A549 (cell line): ENCODE results near the gene RSPH9. TPM values are rescaled to one million over a fixed set of nuclear protein-coding genes. Genes with fewer than 3 reads are reported as not detected.

ENCODE experiments used
- ATAC-seq, 2 experiments: fragments of 200-7000 bp in 1 of 2; fragments of >200 bp in 1 of 2; cut with Nextera tagmentation in 1 of 2; cut with Tn5 transposase in 1 of 2; 3 replicates each; pipeline versions ENCODE4 v1.8.0 to v1.9.1; 2018 to 2020; ENCODE audit warnings: mild to moderate bottlenecking in 1 of 2, moderate library complexity in 1 of 2
- CTCF ChIA-PET: fragments of 300-600 bp; sonication (Branson Sonifier 250); formaldehyde crosslinking; extraction: SDS; loops from one replicate; lab custom pipeline; 2021; ENCODE audit warnings: antibody characterized with exemption, inconsistent platforms; lab: Yijun Ruan, JAX
- POLR2A ChIA-PET: fragments of 350-600 bp; formaldehyde crosslinking; extraction: SDS; loops from one replicate; lab custom pipeline; 2021; ENCODE audit warnings: antibody characterized with exemption, inconsistent platforms; lab: Yijun Ruan, JAX
- DNase-seq, 2 experiments: peaks; one replicate each; pipeline versions ENCODE4 v3.0.0 to v3.0.0-alpha.2; 2011 to 2016; ENCODE audit warnings: low read depth in 1 of 2, low spot score in 1 of 2
- FAIRE-seq: peaks from 2 replicates; lab custom pipeline; 2011; peaks lifted over from hg19 to GRCh38; lab: Jason Lieb, UNC
- H3K27ac ChIP-seq, 2 experiments: fragments of >200 bp; sonication (Bioruptor Twin); formaldehyde crosslinking; 3 replicates each; pipeline ENCODE4 v1.5.1; 2016 to 2017
- H3K4me1 ChIP-seq: fragments of >200 bp; sonication (Bioruptor Twin); formaldehyde crosslinking; 3 replicates; pipeline ENCODE4 v1.6.1; 2016
- H3K4me2 ChIP-seq: fragments of >200 bp; sonication (Bioruptor Twin); formaldehyde crosslinking; 3 replicates; pipeline ENCODE4 v1.6.1; 2016
- H3K4me3 ChIP-seq: fragments of >200 bp; sonication (Bioruptor Twin); formaldehyde crosslinking; 3 replicates; pipeline ENCODE4 v1.5.1; 2016
- H3K9me3 ChIP-seq: fragments of >200 bp; sonication (Bioruptor Twin); formaldehyde crosslinking; 3 replicates; pipeline ENCODE4 v1.6.1; 2016
- CBX8 ChIP-seq: fragments of 200-600 bp; sonication (generic); IDR thresholded peaks from 2 replicates; pipeline ENCODE4 v1.6.1; 2016
- CHD4 ChIP-seq: fragments of 200-600 bp; sonication (generic); IDR thresholded peaks from 2 replicates; pipeline ENCODE4 v1.6.1; 2016; ENCODE audit warnings: antibody characterized with exemption, mild to moderate bottlenecking, borderline replicate concordance
- CTCF ChIP-seq: fragments of >200 bp; sonication (Bioruptor Twin); formaldehyde crosslinking; IDR thresholded peaks from 3 replicates; pipeline ENCODE4 v1.5.1; 2016
- EHF ChIP-seq: fragments of 250-450 bp; sonication (Bioruptor Pico); IDR thresholded peaks from 2 replicates; pipeline ENCODE4 v1.5.0; 2020; ENCODE audit warnings: mild to moderate bottlenecking
- EP300 ChIP-seq, 2 experiments: fragments of >200 bp; sonication (Bioruptor Twin); formaldehyde crosslinking; IDR thresholded peaks; 2 replicates in 1 of 2; 3 replicates in 1 of 2; pipeline ENCODE4 v1.6.1; 2016 to 2017
- ESRRA ChIP-seq: fragments of 150-350 bp; IDR thresholded peaks from 2 replicates; pipeline ENCODE4 v1.6.1; 2014; ENCODE audit warnings: mild to moderate bottlenecking, low read length, borderline replicate concordance
- FOSL2 ChIP-seq, 2 experiments: fragments of 450-650 bp in 1 of 2; fragments of >200 bp in 1 of 2; sonication (Bioruptor Twin) in 1 of 2; formaldehyde crosslinking; IDR thresholded peaks; 2 replicates each; pipeline versions ENCODE4 v1.5.0 to v1.6.1; 2016 to 2020; ENCODE audit warnings: mild to moderate bottlenecking in 1 of 2, moderate library complexity in 1 of 2
- GATA3 ChIP-seq: IDR thresholded peaks from 2 replicates; pipeline ENCODE4 v1.6.1; 2012; ENCODE audit warnings: borderline replicate concordance
- HES2 ChIP-seq: fragments of >200 bp; sonication (Bioruptor Twin); formaldehyde crosslinking; IDR thresholded peaks from 2 replicates; pipeline ENCODE4 v1.6.1; 2016
- HEYL ChIP-seq: fragments of 250-450 bp; sonication (Bioruptor Pico); IDR thresholded peaks from 2 replicates; pipeline ENCODE4 v1.8.0; 2021; ENCODE audit warnings: mild to moderate bottlenecking, moderate library complexity
- HMGXB4 ChIP-seq: fragments of 250-450 bp; sonication (Bioruptor Pico); IDR thresholded peaks from 2 replicates; pipeline ENCODE4 v1.5.0; 2021; ENCODE audit warnings: mild to moderate bottlenecking, moderate library complexity, borderline replicate concordance
- JUN ChIP-seq, 2 experiments: fragments of >200 bp; sonication (Bioruptor Twin); formaldehyde crosslinking; IDR thresholded peaks; 2 replicates in 1 of 2; 3 replicates in 1 of 2; pipeline ENCODE4 v1.6.1; 2016 to 2017
- NFE2L2 ChIP-seq: fragments of 150-350 bp; conservative IDR thresholded peaks from 2 replicates; pipeline ENCODE4 v1.6.1; 2014; ENCODE audit warnings: low read length
- NR3C1 ChIP-seq: fragments of >200 bp; sonication (Bioruptor Twin); formaldehyde crosslinking; IDR thresholded peaks from 3 replicates; pipeline ENCODE4 v1.6.1; 2017
- PHF8 ChIP-seq: fragments of 200-600 bp; sonication (generic); IDR thresholded peaks from 2 replicates; pipeline ENCODE4 v1.6.1; 2016; ENCODE audit warnings: low read depth, mild to moderate bottlenecking, antibody characterized with exemption, moderate library complexity, borderline replicate concordance
- POLR2A ChIP-seq: IDR thresholded peaks from 2 replicates; pipeline ENCODE4 v1.6.1; 2012; ENCODE audit warnings: mild to moderate bottlenecking, low read length
- RAD21 ChIP-seq, 2 experiments: fragments of >200 bp in 1 of 2; sonication (Bioruptor Twin) in 1 of 2; formaldehyde crosslinking in 1 of 2; IDR thresholded peaks in 1 of 2; conservative IDR thresholded peaks in 1 of 2; 2 replicates in 1 of 2; 3 replicates in 1 of 2; pipeline ENCODE4 v1.6.1; 2012 to 2018; ENCODE audit warnings: inconsistent platforms in 1 of 2
- RCOR1 ChIP-seq: fragments of 150-350 bp; IDR thresholded peaks from 2 replicates; pipeline ENCODE4 v1.6.1; 2014; ENCODE audit warnings: antibody characterized with exemption, low read length, low read depth
- TFCP2L1 ChIP-seq: fragments of 250-450 bp; sonication (Bioruptor Pico); IDR thresholded peaks from 2 replicates; pipeline ENCODE4 v1.5.0; 2021; ENCODE audit warnings: mild to moderate bottlenecking
- TP53 ChIP-seq: fragments of 250-450 bp; sonication (Bioruptor Pico); IDR thresholded peaks from 2 replicates; pipeline ENCODE4 v1.5.0; 2021; ENCODE audit warnings: mild to moderate bottlenecking, moderate library complexity
- ZSCAN20 ChIP-seq: fragments of 250-450 bp; sonication (Bioruptor Pico); IDR thresholded peaks from 2 replicates; pipeline ENCODE4 v1.8.0; 2022; ENCODE audit warnings: mild to moderate bottlenecking, moderate library complexity
- WGBS: methylation state at CpG from one replicate; pipeline ENCODE4 v1.1.6; 2017; ENCODE audit errors: missing lambda C conversion rate; 5-methylcytosine and 5-hydroxymethylcytosine counted together
- polyA plus RNA-seq, 4 experiments: library from polyadenylated mRNA; depleted of rRNA in 3 of 4; stranded (reverse); fragments of >200 nt; fragmentation: RNase III in 1 of 4; extraction: RNeasy Plus Mini Kit Qiagen cat#74134 plus additional on column Dnase treatment in 1 of 4; gene quantifications; 2 replicates in 3 of 4; 3 replicates in 1 of 4; pipeline ENCODE4 v1.2.3, GENCODE V29; 2011 to 2017
- TF ChIP-seq, protein P1 (sequence below): IDR thresholded peaks from 2 replicates; pipeline ENCODE4 v1.6.1; 2012
- TF ChIP-seq, protein P2 (sequence below): fragments of 200-600 bp; sonication (generic); IDR thresholded peaks from 2 replicates; pipeline ENCODE4 v1.6.1; 2016; ENCODE audit warnings: antibody characterized with exemption, mild to moderate bottlenecking, moderate library complexity

RSPH9 gene
- polyA plus RNA-seq, 2 of the 4 experiments (the other 2 are of a cell fraction), result 0.14 to 0.18 TPM

GRCh38 chr6:43666196-43666920, 21.5 kb downstream of the RSPH9 start:
- no peak overlapping the region for H3K4me3 ChIP-seq
- no peak overlapping the region for H3K4me2 ChIP-seq
- CTCF ChIA-PET, result interaction anchor here (0.8 to 11.5 kb wide), 32 partner anchors 10 to 466 kb away, joined by 3 to 72 read pairs (median 6); partner anchors contain the start of genes MRPS18A, RSPH9 and VEGFA
- no peak for TF ChIP-seq RCOR1
- no peak for TF ChIP-seq PHF8
- TF ChIP-seq ESRRA, result no peak
- no peak for TF ChIP-seq HES2
- no peak for TF ChIP-seq POLR2A
- no peak for TF ChIP-seq CBX8
- TF ChIP-seq, protein P1, sequence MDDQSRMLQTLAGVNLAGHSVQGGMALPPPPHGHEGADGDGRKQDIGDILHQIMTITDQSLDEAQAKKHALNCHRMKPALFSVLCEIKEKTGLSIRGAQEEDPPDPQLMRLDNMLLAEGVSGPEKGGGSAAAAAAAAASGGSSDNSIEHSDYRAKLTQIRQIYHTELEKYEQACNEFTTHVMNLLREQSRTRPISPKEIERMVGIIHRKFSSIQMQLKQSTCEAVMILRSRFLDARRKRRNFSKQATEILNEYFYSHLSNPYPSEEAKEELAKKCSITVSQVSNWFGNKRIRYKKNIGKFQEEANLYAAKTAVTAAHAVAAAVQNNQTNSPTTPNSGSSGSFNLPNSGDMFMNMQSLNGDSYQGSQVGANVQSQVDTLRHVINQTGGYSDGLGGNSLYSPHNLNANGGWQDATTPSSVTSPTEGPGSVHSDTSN, result no peak
- TF ChIP-seq FOSL2 (IDR thresholded peaks at IDR 0.05), result no peak
- no peak for TF ChIP-seq FOSL2 (CRISPR knock-in tag; IDR thresholded peaks at IDR 0.05)
- no peak for TF ChIP-seq NFE2L2
- no peak for TF ChIP-seq JUN (IDR thresholded peaks at IDR 0.05)
- no peak for TF ChIP-seq EHF
- TF ChIP-seq RAD21 (conservative IDR thresholded peaks at IDR 0.05 in 1 of 2, IDR thresholded peaks at IDR 0.05 in 1 of 2), result no peak
- TF ChIP-seq ZSCAN20 (CRISPR knock-in tag), result no peak
- TF ChIP-seq HEYL (CRISPR knock-in tag), result no peak
- TF ChIP-seq, all 56 proteins: peak for 0
- ATAC-seq (no peak), FAIRE-seq (no peak), DNase-seq (no peak)
- Histone ChIP-seq H3K27ac (no peak overlapping the region), H3K9me3 (no peaks in the 10 kb centered on the region), H3K4me1 (peaks cover 14% of the 10 kb centered on the region; the same call in 2 of the 3 replicates)
- POLR2A ChIA-PET, result no interaction called here
- WGBS, result 53% methylated on average over 11 of the region's 13 CpGs

DNA sequence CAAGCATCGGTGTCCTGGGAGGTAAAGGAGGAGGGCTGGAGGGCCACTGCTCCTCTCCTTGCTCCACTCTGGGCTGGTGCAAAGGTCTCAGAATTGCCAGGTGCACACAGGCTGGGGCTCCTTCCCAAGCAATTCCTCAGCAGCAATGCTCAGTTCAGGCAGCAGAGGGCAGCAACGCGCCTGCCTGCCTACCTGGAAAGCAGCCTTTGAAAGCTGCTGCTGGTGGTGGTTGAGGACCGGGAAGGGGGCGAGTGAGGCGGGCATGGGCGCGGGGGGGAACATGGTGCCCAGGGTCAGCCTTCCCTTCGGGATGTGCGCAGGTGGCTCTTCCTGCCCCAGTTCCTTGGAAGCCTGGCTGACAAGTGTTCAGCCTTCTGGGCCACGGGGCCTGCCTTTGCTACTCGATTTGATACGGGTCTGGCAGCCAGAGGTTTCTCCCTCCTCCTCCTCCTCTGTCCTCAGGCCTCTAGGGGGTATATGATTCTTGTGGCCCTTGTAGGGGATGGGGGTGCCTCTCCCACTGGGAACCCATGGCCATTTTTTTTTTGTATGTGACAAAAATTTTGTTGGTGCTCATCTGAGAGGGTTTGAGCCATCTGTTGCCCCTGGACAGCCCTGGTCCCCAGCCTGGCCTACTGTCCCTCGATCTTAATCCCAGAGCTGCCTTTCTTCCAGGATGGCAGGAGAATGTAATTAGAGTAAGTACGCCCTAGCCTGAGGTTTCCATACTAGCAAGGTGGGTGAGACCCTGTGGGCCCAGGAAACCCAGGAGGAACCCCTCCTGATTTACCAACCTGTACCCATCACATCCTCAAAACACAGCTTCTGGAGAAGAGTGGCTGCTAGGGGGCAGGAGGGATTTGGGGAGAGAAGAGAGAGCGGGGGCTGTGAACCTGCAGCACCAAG, 22.7 kb downstream of the RSPH9 start:
- CTCF ChIA-PET, result interaction anchor here (0.6 to 11.5 kb wide), 47 partner anchors 8 to 465 kb away, joined by 3 to 72 read pairs (median 5); partner anchors contain the start of genes MRPS18A, RSPH9 and VEGFA
- DNase-seq (peak; percentile 54 to 68), ATAC-seq (peak; percentile 71 to 81), FAIRE-seq (no peak)
- Histone ChIP-seq H3K9me3 (no peaks in the 10 kb centered on the region), H3K4me3 (no peak overlapping the region), H3K4me1 (peaks cover 14% of the 10 kb centered on the region; the same call in 2 of the 3 replicates), H3K27ac (peak overlapping the region; percentile 28 to 66; a peak in 2 of 6 replicates), H3K4me2 (peak overlapping the region; percentile 48; the same call in 2 of the 3 replicates)
- POLR2A ChIA-PET, result interaction anchor here (0.9 to 1.6 kb wide), 2 partner anchors 10 to 38 kb away, joined by 3 to 4 read pairs; partner anchors contain the start of gene GTPBP2
- WGBS, result 44% methylated on average over 5 of the region's 16 CpGs
- TF ChIP-seq HMGXB4 (CRISPR knock-in tag), result no peak
- no peak for TF ChIP-seq GATA3
- no peak for TF ChIP-seq EP300 (IDR thresholded peaks at IDR 0.05)
- peak; percentile 77 for TF ChIP-seq CTCF
- TF ChIP-seq TFCP2L1 (CRISPR knock-in tag), result 0 out of 2 replicates have a peak, but pooled peaks have one; percentile 58
- TF ChIP-seq, protein P2, sequence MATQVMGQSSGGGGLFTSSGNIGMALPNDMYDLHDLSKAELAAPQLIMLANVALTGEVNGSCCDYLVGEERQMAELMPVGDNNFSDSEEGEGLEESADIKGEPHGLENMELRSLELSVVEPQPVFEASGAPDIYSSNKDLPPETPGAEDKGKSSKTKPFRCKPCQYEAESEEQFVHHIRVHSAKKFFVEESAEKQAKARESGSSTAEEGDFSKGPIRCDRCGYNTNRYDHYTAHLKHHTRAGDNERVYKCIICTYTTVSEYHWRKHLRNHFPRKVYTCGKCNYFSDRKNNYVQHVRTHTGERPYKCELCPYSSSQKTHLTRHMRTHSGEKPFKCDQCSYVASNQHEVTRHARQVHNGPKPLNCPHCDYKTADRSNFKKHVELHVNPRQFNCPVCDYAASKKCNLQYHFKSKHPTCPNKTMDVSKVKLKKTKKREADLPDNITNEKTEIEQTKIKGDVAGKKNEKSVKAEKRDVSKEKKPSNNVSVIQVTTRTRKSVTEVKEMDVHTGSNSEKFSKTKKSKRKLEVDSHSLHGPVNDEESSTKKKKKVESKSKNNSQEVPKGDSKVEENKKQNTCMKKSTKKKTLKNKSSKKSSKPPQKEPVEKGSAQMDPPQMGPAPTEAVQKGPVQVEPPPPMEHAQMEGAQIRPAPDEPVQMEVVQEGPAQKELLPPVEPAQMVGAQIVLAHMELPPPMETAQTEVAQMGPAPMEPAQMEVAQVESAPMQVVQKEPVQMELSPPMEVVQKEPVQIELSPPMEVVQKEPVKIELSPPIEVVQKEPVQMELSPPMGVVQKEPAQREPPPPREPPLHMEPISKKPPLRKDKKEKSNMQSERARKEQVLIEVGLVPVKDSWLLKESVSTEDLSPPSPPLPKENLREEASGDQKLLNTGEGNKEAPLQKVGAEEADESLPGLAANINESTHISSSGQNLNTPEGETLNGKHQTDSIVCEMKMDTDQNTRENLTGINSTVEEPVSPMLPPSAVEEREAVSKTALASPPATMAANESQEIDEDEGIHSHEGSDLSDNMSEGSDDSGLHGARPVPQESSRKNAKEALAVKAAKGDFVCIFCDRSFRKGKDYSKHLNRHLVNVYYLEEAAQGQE, result no peak
- TF ChIP-seq JUN (IDR thresholded peaks at IDR 0.05), result peak in 1 of 2 experiments; percentile 38; a peak in 1 of 5 replicates
- peak; percentile 87 to 88 for TF ChIP-seq RAD21 (conservative IDR thresholded peaks at IDR 0.05 in 1 of 2, IDR thresholded peaks at IDR 0.05 in 1 of 2)
- TF ChIP-seq CHD4, result no peak
- TF ChIP-seq NR3C1, result no peak
- TF ChIP-seq ZSCAN20 (CRISPR knock-in tag), result no peak
- TF ChIP-seq PHF8, result no peak
- TF ChIP-seq TP53, result no peak
